ENCODE results near the gene SYT2.

GRCh38 chr1:202589190-202589930 is 120.9 kb downstream of the SYT2 start:
- TF ChIP-seq POLR2A (IDR thresholded peaks at IDR 0.05; ENCODE audit: low read length): no peak
- no peak for TF ChIP-seq GATA1 (IDR thresholded peaks at IDR 0.05; ENCODE audit: low read depth, low read length)

All from erythroblast (primary cell).